GM19324 (cell line): ENCODE data around the gene AMIGO1.
"Not testable (repeated sequence)": the region's sequence is repeated elsewhere in the genome, so short reads cannot be mapped to it uniquely, and the experiment has no call there.

ENCODE experiments used
- ATAC-seq: cut with Tn5 transposase; IDR thresholded peaks from one replicate; pipeline ENCODE4 v1.9.1; 2021; ENCODE audit warnings: mild to moderate bottlenecking, moderate library complexity; ENCODE audit not compliant: unreplicated experiment, low FRiP score

AMIGO1 gene

DNA sequence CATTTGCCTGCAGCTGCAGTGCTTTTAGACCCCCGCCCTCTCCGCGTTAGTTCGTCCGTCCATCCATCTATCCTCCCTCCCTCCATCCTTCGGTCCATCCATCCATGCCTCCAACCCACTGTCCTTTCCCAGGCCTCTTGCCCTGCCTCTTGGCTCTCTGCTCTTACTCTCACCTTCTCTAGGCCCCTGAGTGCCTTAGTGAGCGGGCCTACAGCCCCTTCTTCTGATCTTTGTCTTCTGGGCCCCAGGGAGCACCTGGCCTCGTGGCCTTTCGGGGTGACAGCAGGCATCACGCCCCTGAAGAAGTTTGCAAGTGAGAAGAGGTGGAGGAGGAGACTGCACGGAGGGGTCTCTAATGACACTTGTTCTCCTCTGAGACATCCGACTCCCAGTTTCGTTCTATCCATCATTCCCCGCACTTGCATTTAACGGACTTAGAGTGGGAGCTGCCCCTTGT lies 25.0 kb downstream of the AMIGO1 start:
- ATAC-seq = no peak

DNA sequence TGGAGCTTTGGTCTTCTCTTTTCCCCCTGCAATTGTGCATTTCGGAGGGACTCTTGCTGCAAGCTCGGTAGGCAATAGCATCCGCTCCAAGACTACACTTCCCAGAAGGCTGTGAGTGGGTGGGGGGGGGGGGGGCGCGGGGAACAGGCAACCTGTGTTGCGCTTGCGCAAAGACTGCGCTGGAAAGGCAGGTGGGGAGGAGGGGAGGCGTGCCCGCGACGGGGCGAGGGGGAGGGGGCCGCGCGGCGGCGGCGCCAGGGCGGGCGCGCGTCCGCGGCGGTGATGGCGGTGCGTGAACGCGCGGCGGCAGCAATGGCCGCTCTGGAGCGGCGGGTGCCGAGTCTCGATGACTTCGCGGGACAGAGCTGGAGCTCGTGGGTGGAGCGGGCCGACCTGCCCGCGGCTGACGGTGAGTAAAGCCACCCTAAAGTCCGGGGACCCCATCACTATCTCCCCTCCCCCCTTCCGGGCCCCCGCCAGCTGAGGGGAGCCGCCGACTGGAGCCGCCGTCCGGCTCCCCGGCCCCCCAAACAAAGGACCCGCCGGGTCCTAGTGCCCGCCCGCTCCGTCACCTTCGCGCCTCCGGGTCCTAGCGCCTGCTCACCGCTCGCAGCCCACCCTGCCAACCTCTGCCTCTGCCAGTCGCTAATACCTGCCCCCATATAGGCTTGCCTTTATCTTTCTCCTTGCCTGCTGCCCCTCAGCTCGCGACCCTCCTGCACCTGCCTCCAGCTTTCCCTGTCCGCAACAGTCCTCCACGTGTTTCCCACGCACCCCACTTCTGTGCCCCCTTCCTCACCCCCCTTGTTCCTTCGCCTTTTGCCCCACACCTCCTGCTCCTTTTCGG lies 25.6 kb downstream of the AMIGO1 start, which contains the start of gene ATXN7L2:
Gene ATXN7L2 (plus strand): TSS at position 234 of the 847 bp plus-strand sequence. CDS start 49 bp downstream, at position 283.
- ATAC-seq = peak; percentile 88

DNA sequence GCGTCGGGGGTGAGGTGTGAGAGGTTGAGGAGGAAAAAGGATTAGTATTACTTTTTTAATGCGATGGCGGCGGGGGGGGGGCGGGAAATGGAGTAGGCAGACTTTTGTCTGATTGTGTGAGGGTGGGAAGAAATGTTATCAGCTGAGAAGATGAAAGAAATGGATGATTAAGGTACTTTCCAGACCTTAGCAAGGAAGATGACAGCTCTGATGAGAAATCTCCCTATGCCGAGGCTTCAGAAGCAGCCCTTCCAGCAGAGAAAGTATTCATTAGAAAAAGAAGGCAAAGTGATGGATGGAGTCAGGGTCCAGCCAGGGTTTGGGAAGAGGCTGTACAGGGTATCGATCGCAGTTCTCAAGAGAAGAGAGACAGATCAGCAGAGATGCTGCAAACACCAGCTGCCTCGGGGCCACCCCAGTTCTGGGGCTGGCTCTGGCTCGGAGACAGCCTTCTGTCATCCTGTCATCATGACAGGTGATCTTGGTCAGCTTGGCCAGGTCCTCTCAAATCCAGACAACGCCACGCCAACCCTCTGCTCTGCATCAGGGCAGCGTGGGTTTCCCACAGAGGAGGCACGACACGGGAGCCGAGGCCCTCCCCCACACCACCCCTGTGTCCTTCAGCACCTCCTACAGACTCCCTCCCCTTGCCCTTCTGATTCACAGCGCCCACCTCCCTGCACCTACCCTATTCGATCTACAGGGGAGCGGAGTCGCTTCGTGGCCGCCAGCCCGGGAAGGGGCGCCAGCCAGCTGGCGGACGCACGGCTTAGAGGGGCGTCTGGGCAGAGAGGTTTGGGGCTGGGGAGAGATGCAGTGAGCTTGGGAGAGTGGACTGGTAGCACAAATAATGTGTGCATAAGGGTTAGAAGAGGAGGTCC lies 26.5 kb downstream of the AMIGO1 start:
- ATAC-seq = peak; percentile 10

DNA sequence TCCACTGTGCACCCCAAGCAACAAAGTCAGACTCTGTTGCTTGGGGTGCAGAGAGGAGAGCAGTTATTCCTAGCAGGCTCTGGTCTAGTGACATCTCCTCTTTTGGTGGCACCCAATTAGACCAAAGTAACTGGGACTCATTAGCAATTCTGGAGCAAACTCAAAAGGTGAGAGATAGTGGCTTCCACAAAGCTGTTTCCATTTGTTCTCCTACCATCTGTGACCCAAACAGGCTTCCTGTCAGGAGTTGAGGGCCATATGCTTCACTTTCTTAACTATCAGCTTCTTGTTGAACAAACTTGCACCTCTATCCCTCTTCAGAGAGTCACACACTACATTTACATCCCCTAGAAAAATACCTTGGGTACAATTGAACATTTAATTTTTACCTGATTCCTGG lies 27.3 kb downstream of the AMIGO1 start:
- ATAC-seq = no peak

DNA sequence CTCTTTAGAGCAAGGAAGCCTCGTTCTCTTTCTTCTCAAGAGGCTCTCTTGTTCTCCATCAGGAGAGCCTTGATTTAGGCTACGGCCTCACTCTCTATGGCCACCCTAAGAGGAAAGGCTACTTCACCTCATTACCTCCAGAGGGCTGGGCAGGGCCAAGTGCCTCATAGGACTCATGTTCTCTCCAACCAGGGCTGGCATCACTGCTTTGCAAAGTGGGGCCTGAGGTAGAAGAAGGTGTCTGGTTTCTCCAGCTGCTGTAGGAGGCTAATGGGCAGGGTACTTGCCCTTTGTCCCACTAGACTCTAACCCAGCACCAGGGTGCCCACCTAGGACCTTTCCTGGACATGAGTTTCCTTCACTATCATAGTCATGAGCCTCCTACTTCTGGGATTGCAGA lies 27.9 kb downstream of the AMIGO1 start:
- ATAC-seq = no peak

DNA sequence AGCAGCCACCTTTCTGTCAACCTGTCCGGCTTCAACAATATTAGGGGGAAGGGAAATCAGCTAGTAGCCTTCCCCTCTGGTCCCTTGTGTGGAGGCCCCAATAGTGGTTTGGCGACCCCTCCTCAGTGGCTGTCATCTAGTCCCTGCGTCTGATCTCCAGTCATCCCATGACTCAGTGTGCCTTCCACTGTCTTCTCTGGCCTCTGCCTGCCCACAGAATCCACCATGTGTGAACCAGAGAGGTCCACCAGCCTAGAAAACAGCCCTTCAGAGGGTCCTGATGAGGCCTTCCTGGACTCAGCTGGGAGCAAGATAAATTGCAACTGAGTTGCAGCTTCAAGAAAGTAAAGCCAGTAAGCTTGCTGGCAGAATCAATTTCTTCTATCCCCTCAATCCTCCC lies 29.6 kb downstream of the AMIGO1 start:
- no peak for ATAC-seq

DNA sequence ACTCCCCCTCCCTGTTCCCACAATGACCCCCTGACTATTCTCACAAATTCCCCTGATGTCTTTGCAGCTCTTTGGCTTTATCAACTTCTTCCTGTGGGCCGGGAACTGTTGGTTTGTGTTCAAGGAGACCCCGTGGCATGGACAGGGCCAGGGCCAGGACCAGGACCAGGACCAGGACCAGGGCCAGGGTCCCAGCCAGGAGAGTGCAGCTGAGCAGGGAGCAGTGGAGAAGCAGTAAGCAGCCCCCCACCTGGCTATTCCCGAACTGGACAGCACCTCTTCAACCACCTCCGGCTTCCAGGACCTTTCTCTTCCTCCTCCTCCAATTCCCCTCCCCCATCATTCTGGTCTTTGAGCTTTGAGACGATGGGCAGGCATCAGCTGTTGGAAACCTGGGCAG lies 30.2 kb downstream of the AMIGO1 start:
- ATAC-seq = no peak

DNA sequence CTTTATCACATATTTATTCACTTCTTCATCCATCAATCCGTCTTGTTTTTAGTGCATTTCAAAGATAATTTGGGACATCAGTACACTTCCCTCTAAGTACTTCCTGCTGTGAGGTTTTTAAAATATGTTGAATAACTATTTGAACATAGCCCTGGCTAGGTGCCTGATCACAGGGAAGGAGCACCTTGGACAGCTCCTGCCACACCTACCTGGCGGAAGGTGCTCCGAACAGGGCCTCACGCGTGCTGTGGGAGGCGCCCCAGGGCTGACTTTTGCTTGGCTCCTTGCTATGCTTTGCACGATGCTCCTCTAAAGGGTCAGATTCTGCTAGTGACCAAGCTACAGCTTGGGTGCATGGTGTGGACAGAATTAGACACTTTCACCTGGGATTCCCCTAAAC lies 30.7 kb downstream of the AMIGO1 start:
- ATAC-seq = no peak

DNA sequence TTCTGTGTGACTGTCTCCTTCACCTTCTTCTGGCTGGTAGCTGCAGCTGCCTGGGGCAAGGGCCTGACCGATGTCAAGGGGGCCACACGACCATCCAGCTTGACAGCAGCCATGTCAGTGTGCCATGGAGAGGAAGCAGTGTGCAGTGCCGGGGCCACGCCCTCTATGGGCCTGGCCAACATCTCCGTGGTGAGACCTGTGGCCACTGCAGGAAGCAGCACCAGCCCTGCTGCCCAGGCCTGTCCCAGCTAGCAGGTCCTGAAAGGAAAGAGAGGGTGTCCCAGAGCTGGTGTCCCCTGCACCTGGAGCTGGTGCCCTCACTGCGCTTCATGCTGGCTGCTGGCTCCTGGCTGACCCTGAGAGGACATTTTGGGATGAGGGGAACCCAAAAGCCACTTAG lies 31.7 kb downstream of the AMIGO1 start:
- ATAC-seq = no peak

DNA sequence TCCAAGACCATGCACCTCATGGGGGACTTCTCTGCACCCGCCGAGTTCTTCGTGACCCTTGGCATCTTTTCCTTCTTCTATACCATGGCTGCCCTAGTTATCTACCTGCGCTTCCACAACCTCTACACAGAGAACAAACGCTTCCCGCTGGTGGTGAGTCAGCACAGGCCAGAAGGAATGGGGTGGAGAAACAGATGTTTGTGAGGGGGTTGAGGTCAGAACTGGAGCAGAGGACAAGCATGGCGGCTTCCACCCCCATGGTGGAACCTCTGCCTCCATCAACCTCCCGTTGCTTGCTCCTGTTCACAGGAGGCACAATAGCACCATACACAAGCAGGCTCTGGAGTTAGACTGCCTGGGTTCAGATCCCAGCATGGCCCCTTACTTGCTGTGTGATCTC lies 32.7 kb downstream of the AMIGO1 start:
- ATAC-seq = no peak

DNA sequence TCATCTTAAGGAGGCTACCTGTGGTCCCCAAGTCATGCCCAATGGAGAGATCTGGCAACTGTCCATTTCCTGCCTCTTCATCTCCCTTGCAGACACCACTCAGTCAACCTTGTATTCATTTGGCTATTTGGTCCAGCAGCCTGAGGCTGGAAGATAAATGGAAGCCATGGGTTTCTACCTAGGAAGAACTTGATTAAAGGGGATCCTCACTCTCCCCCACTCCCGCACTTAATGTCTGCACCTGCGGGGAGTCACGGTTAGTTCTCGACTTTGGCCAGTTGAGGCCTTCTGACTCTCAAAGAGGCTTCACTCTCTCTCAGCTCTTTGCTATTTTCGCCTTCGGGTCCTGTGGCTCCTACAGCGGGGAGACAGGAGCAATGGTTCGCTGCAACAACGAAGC lies 34.3 kb downstream of the AMIGO1 start:
- ATAC-seq = no peak

DNA sequence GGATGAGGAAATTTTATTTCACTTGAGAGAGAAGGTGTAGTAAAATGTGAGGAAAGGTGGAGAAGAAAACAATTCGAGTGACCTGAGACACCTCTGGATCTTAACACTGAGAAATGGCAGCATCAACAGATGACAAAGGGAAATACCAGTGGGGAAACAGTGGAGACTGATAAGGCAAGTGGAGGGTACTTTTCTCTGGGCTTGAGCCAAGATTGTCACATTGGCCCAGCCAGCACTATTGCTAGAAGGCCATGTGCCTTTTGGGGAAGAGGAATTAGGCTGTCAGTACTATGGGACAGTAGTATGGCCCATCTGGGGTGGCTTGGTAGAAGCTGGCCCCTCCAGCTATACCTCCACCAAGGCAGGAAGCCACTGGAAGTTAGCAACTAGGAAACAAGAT lies 34.8 kb downstream of the AMIGO1 start:
- ATAC-seq = no peak

DNA sequence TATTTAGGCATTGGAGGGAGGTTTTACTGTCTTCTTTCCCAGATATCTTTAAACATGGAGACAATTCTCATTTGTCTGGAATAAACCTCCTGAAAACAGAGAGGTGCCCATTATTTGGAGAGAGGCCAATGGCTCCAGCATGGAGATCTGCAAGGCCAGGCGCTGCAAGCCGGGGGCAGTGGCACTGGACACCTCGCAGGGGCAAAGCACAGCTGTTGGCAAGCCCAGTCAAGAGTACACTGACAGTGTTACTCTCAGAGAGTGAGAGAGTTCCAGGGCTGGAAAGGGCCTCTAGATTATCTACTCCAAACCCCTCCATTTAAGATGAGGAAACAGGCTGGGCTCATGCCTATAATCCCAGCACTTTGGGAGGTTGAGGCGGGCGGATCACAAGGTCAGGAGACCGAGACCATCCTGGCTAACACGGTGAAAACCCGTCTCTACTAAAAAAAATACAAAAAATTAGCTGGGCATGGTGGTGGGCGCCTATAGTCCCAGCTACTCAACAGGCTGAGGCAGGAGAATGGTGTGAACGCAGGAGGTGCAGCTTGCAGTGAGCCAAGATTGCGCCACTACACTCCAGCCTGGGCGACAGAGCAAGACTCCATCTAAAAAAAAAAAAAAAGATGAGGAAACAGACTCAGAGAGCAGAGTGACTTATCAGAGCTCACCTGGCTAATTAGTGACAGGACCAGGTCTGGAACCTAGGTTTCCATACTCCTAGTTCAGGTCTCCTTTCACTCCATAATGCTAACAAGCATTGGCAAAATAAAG lies 36.1 kb downstream of the AMIGO1 start:
- not testable (repeated sequence) for ATAC-seq

DNA sequence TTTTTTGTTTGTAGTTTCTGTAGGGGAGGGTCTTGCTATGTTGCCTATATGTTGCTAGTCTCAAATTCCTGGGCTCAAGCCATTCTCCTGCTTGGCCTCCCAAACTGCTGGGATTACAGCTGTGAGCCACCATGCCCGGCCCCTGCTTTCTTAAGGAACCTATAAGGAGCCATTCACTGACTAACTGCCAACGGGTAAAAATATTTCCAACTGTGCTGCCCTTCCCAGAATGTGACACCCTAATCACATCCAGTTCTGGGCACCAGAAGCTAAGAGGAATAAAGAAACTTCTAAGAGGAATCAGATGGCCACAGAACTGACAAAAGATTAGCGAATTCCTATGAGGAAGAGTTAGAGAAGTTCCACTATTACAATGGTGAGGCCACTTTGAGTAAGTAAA lies 36.7 kb downstream of the AMIGO1 start:
- no peak for ATAC-seq

DNA sequence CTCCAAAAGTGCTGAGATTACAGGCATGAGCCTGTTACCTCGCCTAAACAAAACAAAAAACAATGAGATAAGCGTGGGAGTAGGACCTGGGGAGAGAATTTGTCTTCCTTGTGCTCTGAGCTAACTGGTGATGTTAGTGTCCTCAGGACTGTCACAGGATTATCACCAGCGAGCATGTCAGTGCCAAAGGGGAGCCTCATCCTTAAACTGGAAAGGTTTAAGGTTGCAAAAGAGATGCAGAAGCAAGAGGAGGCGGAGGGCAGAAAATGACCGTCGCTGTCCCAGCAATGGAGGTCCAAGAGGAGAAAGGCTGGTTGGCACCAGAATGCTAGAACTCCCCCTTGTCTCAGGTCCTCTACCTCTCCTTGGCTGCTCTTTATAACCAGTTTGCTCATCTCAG lies 39.3 kb downstream of the AMIGO1 start:
- no peak for ATAC-seq

DNA sequence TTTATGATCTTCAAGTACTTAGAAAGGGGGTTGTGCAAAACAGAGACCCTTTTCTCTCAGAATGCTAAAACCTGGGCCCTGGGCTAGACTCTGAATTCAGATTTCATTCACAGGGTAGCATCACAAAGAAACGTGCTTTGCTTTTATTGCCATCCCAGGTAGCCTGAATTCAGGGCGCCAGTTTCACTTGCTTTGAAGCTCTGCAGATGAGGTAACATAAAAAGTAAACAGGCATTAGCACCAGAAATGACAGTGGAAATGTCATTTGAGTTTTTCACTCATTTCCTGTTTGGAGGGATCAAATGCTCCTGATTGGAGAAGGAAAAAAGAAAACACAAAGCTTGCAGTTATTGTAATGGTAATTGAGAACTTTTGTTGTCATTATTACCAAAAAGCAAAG lies 40.6 kb downstream of the AMIGO1 start:
- no peak for ATAC-seq

DNA sequence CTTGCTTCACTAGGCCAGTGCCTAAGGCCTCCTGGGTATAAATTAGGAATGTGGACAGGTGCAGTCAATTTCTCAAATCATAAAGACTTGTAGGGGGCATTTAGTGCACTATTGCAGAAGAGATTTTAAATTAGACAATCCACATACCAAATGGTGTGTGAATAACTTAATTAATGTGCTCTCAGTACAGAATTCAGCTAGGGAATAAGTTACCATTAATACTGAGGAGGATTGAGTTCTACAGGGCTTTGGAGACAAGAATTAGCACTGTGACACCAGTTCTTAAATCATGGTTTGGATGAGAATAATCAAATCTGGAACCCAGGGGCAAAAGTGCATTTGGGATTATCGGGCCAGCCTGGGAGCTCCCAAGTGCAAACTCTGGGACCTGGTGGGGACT lies 41.5 kb downstream of the AMIGO1 start:
- ATAC-seq = no peak

DNA sequence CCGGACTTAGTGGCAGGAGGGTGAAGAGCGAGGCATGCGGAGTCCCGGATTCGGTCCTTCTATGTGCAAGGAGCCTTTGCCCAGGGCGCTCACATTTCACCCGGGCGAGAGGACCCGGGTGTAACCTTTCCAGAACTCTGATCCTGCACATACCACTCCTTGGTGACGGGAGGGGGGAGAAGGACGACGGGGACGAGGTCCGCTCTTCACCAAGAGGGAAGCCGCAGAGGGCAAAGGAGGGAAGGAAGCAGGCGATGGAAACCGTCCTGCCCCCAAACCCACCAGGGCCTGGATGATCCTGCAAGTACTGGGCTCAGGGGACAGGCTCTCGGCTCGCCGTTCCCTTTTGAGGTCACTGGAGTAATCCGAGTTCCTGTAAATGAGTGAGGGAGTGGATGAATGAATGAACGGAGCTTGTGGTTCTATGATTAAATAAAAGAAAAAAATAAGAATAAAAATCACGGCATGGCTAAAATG lies 42.2 kb downstream of the AMIGO1 start:
- ATAC-seq = no peak

DNA sequence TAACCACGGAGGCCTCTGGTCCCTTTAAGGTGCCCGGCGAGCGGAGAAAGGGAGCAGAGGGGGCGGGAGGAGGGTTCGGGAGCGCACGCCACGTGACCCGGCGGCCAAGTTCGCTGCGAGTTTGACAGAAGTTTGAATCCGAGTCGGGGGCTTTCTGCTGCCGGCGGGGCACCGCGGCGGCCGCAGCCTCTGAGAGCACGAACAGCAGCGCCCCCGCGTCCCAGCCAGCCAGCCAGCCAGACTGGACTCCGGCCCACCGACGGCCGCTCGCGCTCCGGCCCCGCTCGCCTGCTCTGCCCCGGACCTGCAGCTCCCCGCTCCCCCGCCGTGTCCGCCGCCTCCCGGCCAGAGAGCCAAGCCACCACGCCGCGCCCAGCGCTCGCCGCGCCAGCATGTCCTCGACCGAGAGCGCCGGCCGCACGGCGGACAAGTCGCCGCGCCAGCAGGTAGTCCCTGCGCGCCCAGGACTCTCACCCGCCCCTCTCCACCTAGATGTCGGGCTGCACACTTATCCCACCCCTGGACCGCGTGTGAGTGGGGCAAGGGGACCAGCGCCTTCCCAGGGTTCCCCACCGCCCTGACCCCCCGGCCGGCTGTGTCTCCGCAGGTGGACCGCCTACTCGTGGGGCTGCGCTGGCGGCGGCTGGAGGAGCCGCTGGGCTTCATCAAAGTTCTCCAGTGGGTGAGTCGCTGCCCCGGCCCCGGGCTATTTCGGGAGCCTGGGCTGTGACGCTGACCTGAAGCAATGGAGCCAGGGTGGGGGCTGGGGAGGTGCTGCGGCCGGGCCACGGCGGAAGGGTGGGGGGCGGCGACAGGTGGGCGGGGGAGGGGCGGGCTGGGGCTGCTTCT lies 42.9 kb downstream of the AMIGO1 start, which contains the start of gene SYPL2:
Gene SYPL2 (plus strand): TSS at position 95 of the 849 bp plus-strand sequence. CDS start 298 bp downstream, at position 393.
- ATAC-seq = no peak

DNA sequence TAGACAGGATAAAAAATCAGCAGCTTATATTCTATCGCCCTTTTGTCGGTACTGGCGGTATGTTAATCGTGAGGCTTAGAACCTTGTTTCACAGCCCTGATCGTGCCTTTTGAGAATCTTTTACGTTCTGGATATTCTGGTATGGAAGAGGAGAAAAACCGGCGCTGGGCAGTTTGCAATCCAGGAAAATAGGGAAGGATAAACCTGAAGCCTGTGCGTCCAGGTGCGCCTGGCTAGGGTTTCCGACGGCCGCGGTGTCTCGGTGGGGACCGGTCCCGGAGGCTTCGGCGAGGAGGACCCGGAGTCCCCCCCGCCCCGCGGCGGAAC lies 43.4 kb downstream of the AMIGO1 start:
- ATAC-seq = no peak
